ENCODE measurements around the gene TCF7L1.

DNA sequence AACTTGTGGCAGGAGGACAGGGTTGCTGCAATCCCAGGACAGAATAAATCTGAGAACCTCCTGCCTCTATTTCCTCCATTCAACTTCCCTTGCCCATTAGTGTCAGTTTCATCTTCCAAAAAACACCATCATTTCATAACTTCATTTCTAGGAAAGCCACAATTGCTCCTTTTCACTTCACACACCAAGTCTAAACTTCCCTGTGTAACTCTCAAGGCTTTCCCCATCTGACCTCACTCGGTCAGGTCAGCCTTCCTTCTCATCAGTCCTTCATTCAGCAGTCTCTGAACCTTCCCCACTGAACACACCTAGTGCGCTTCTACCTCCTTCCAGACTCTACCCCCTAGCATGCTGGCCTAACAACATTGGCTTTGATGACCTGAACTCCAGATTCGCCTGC lies 35.8 kb downstream of the TCF7L1 start:
- no peak for TF ChIP-seq CTCF (IDR thresholded peaks at IDR 0.05)
- no peak for TF ChIP-seq POLR2A (IDR thresholded peaks at IDR 0.05)

Data from esophagus squamous epithelium (tissue), 4 donors.